Lung microvascular endothelial cell (primary cell): ENCODE data around the gene CYP26C1. TPM values are rescaled to one million over a fixed set of nuclear protein-coding genes. Genes with fewer than 3 reads are reported as not detected.
A peak's percentile ranks its signal among the peaks of the same experiment; 100 is the strongest.

Experiments used
- DNase-seq, 2 donors: peaks; one replicate each; pipeline versions ENCODE4 v3.0.0 to v3.0.0-alpha.2; 2010; ENCODE audit warnings: low read depth in 2 of 2
- total RNA-seq: library from RNA; depleted of rRNA; stranded (reverse); fragments of >200 nt; gene quantifications from 2 replicates; pipeline ENCODE4 v1.2.1, GENCODE V29; 2014

The CYP26C1 gene
- total RNA-seq, result 0.44 and 1.6 TPM in 2 replicates

- no peak for DNase-seq
These were observed at the start of gene CYP26C1 for GRCh38 chr10:93059975-93060886. TSS of gene CYP26C1 (plus strand) at chr10:93060798. CDS start at chr10:93061264, 466 bp downstream.

GRCh38 chr10:93015722-93016121 lies 44.9 kb upstream of the CYP26C1 start:
- no peak for DNase-seq

- DNase-seq, result no peak
These were observed 37.5 kb upstream of the CYP26C1 start for GRCh38 chr10:93023013-93023650.

GRCh38 chr10:93026072-93026471 lies 34.5 kb upstream of the CYP26C1 start:
- DNase-seq, result no peak

- no peak for DNase-seq
These were observed 33.1 kb upstream of the CYP26C1 start for GRCh38 chr10:93027508-93027907.

- peak in 1 of 2 donors; percentile 44 for DNase-seq
These were observed 31.7 kb upstream of the CYP26C1 start for GRCh38 chr10:93028883-93029282.

GRCh38 chr10:93030409-93030808 lies 30.2 kb upstream of the CYP26C1 start:
- DNase-seq, result peak in 1 of 2 donors; percentile 52

- no peak for DNase-seq
These were observed 28.3 kb upstream of the CYP26C1 start for GRCh38 chr10:93032105-93032808.

GRCh38 chr10:93032809-93033137 lies 27.8 kb upstream of the CYP26C1 start:
- DNase-seq, result no peak

GRCh38 chr10:93034426-93034825 lies 26.2 kb upstream of the CYP26C1 start:
- DNase-seq, result no peak

- no peak for DNase-seq
These were observed 21.5 kb upstream of the CYP26C1 start for GRCh38 chr10:93039110-93039509.

GRCh38 chr10:93039721-93040120 lies 20.9 kb upstream of the CYP26C1 start:
- DNase-seq, result no peak

- DNase-seq, result no peak
These were observed 6.1 kb upstream of the CYP26C1 start for GRCh38 chr10:93054486-93054885.

- DNase-seq, result no peak
These were observed 2.5 kb upstream of the CYP26C1 start for GRCh38 chr10:93058139-93058538.

- DNase-seq, result no peak
These were observed 442 bp downstream of the CYP26C1 start for GRCh38 chr10:93060887-93061593.

GRCh38 chr10:93061594-93062513 lies 1.3 kb downstream of the CYP26C1 start:
- DNase-seq, result peak; percentile 23 to 79

- DNase-seq, result peak; percentile 78 to 93
These were observed 2.0 kb downstream of the CYP26C1 start for GRCh38 chr10:93062514-93063143.

- DNase-seq, result no peak
These were observed 2.8 kb downstream of the CYP26C1 start for GRCh38 chr10:93063144-93063976.
